ENCODE results near the gene PLK2. TPM values are rescaled to one million over a fixed set of nuclear protein-coding genes. Genes with fewer than 3 reads are reported as not detected.
A peak's percentile ranks its signal among the peaks of the same experiment; 100 is the strongest.

The PLK2 gene
- total RNA-seq, 4 donors from 2014 or later: 156 to 567 (median 328) TPM

DNA sequence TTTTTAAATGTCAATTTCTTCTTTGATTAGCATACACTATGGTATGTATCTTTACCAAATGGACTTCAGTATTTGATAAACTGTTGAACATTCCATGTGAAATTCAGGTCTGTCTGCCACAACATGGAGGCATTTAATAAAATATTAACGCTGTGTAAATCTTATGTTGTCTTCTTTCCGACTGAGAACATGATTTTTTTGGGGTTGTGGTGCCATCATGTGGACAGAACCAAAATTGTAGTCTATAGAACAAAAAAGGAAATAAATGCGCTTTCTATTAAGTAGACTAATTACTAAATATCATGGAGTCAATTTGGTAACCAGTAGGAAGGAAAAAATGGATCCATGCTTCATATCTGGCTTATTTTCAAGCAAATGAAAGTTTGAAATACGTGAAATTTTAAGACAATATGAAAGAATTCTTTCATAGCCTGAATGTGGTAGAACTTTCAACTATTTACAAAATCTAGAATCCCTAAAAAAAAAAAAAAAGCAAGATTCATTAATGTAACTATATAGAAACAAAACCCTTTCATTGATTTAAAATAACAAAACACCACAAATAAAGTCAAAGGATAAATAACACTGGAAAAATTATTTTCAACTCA, 2.8 kb upstream of the PLK2 start:
- Histone ChIP-seq H3K27me3 (no peaks in the 10 kb centered on the region), H3K9me3 (no peaks in the 10 kb centered on the region), H3K36me3 (no peaks in the 10 kb centered on the region), H3K4me3 (no peak overlapping the region), H3K4me1 (peaks cover 16% of the 10 kb centered on the region), H3K27ac (no peak overlapping the region)
- TF ChIP-seq CTCF (IDR thresholded peaks at IDR 0.05) (peak; percentile 34 to 66), POLR2A (IDR thresholded peaks at IDR 0.05) (no peak)
- WGBS: 3% methylated on average over 4 of the region's 4 CpGs
- no peak for DNase-seq (ENCODE audit: low spot score in 2 of 2)

DNA sequence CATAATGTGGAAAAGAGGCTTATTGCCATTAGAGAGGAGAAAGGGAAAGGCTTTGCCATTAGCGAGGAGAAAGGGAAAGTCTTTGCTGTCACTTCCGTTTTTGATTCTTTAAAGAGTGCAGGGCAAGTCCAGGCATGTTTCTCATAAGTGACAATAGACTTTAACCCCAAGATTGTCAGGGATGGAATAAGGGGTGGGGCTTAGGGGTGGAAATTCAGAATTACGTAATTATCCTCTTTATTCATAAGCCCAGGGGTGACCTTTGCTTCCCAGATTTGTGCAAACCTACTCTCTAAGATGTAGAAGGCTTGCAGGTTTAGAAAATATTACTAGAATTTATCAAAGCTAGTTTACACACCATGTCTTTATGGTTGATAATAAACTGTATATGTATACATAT, 2.3 kb upstream of the PLK2 start:
- TF ChIP-seq POLR2AphosphoS5 (IDR thresholded peaks at IDR 0.05) (no peak), CTCF (IDR thresholded peaks at IDR 0.05) (no peak), EP300 (IDR thresholded peaks at IDR 0.05) (no peak), POLR2A (IDR thresholded peaks at IDR 0.05) (no peak)
- H3K36me3 ChIP-seq: peaks cover 2% of the 10 kb centered on the region
- no peak for DNase-seq (ENCODE audit: low spot score in 2 of 2)

DNA sequence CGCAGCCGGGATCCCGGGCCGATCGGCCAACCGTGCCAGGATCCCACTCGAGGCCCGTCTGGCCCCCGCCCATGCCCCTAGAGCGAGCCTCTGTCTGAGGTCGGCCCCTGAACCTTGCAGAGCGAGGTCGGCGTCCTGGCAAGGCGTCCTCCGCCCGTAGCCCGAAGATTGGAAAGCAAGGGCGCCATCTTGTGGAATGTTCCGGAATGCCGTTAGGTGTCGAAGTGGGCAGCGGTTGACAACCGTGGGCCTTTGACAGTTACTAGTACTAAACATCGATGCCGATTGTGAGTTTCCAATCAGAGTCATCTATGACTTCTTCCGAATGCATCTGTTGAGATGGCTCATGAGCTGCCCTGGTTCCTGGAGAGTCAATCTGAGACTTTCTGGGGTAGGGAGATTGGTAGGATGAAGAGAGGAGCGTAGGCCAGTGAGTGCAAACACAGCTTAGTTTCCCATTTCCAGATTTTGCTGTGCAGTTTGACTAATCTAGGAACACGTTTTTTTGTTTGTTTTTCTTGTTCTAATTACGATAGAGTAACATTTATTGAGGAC, 923 bp upstream of the PLK2 start:
- no peaks in the 10 kb centered on the region for H3K27me3 ChIP-seq
- DNase-seq (ENCODE audit: low spot score in 2 of 2): peak; percentile 94
- 13% methylated on average over 22 of the region's 30 CpGs for WGBS
- TF ChIP-seq EP300 (IDR thresholded peaks at IDR 0.05) (no peak), POLR2AphosphoS5 (IDR thresholded peaks at IDR 0.05) (peak in 1 of 3 donors; percentile 40), CTCF (IDR thresholded peaks at IDR 0.05) (peak; percentile 66 to 77)
- peak overlapping the region; percentile 92 for H3K27ac ChIP-seq
- no peaks in the 10 kb centered on the region for H3K9me3 ChIP-seq
- H3K36me3 ChIP-seq: peaks cover 4% of the 10 kb centered on the region
- H3K4me1 ChIP-seq: peaks cover 34% of the 10 kb centered on the region
- H3K4me3 ChIP-seq: peak overlapping the region; percentile 75

More for the DNA sequence above, 2.3 kb upstream of the PLK2 start:
- no peak overlapping the region for H3K4me3 ChIP-seq
- H3K27ac ChIP-seq: no peak overlapping the region
- 63% methylated on average over 3 of the region's 3 CpGs for WGBS
- H3K4me1 ChIP-seq: peaks cover 21% of the 10 kb centered on the region
- no peaks in the 10 kb centered on the region for H3K9me3 ChIP-seq
- no peaks in the 10 kb centered on the region for H3K27me3 ChIP-seq

GRCh38 chr5:58459146-58460001, 512 bp downstream of the PLK2 start:
- Histone ChIP-seq H3K27me3 (no peaks in the 10 kb centered on the region), H3K27ac (peak overlapping the region; percentile 92), H3K36me3 (peaks cover 17% of the 10 kb centered on the region), H3K4me1 (peaks cover 43% of the 10 kb centered on the region), H3K9me3 (no peaks in the 10 kb centered on the region), H3K4me3 (peak overlapping the region; percentile 75)
- under 1% methylated on average over 22 of the region's 57 CpGs for WGBS
- DNase-seq (ENCODE audit: low spot score in 2 of 2): peak in 1 of 2 donors; percentile 79
- TF ChIP-seq POLR2AphosphoS5 (IDR thresholded peaks at IDR 0.05) (no peak), POLR2A (IDR thresholded peaks at IDR 0.05) (no peak), CTCF (IDR thresholded peaks at IDR 0.05) (no peak), EP300 (IDR thresholded peaks at IDR 0.05) (no peak)

- 12% methylated on average over 9 of the region's 9 CpGs for WGBS
- H3K9me3 ChIP-seq: no peaks in the 10 kb centered on the region
- H3K4me3 ChIP-seq: peak overlapping the region; percentile 75
- peaks cover 50% of the 10 kb centered on the region for H3K4me1 ChIP-seq
- H3K27ac ChIP-seq: peak overlapping the region; percentile 92
- peaks cover 23% of the 10 kb centered on the region for H3K36me3 ChIP-seq
- H3K27me3 ChIP-seq: no peaks in the 10 kb centered on the region
- no peak for TF ChIP-seq POLR2AphosphoS5 (IDR thresholded peaks at IDR 0.05)
- TF ChIP-seq POLR2A (IDR thresholded peaks at IDR 0.05): no peak
- no peak for TF ChIP-seq CTCF (IDR thresholded peaks at IDR 0.05)
- TF ChIP-seq EP300 (IDR thresholded peaks at IDR 0.05): no peak
- DNase-seq (ENCODE audit: low spot score in 2 of 2): no peak
Observed at GRCh38 chr5:58458743-58459145, 1.1 kb downstream of the PLK2 start.

Measured in suprapubic skin (tissue), 4 donors.